ENCODE data around the gene CCDC141. TPM values are rescaled to one million over a fixed set of nuclear protein-coding genes. Genes with fewer than 3 reads are reported as not detected.

Gene CCDC141
- total RNA-seq, 1 donor: not detected

GRCh38 chr2:178933493-178933892 is 116.4 kb downstream of the CCDC141 start:
- no peak for DNase-seq (ENCODE audit: low read depth)
- H3K4me3 ChIP-seq (ENCODE audit: low read depth, low read length): no peak overlapping the region
- TF ChIP-seq CTCF (IDR thresholded peaks at IDR 0.05; ENCODE audit: insufficient read depth, low read depth, low read length): no peak

- no peak for DNase-seq (ENCODE audit: low read depth)
- no peak overlapping the region for H3K4me3 ChIP-seq (ENCODE audit: low read depth, low read length)
- TF ChIP-seq CTCF (IDR thresholded peaks at IDR 0.05; ENCODE audit: insufficient read depth, low read depth, low read length): no peak
Observed at GRCh38 chr2:178928077-178928476, 121.9 kb downstream of the CCDC141 start.

- no peak for TF ChIP-seq CTCF (IDR thresholded peaks at IDR 0.05; ENCODE audit: insufficient read depth, low read depth, low read length)
- no peak overlapping the region for H3K4me3 ChIP-seq (ENCODE audit: low read depth, low read length)
- DNase-seq (ENCODE audit: low read depth): no peak
Observed at GRCh38 chr2:178927173-178927572, 122.8 kb downstream of the CCDC141 start.

- no peak for TF ChIP-seq CTCF (IDR thresholded peaks at IDR 0.05; ENCODE audit: insufficient read depth, low read depth, low read length)
- DNase-seq (ENCODE audit: low read depth): no peak
- no peak overlapping the region for H3K4me3 ChIP-seq (ENCODE audit: low read depth, low read length)
Observed at GRCh38 chr2:178924817-178925216, 125.1 kb downstream of the CCDC141 start.

- no peak for TF ChIP-seq CTCF (IDR thresholded peaks at IDR 0.05; ENCODE audit: insufficient read depth, low read depth, low read length)
- no peak for DNase-seq (ENCODE audit: low read depth)
- H3K4me3 ChIP-seq (ENCODE audit: low read depth, low read length): no peak overlapping the region
Observed at GRCh38 chr2:178923546-178923945, 126.4 kb downstream of the CCDC141 start.

- DNase-seq (ENCODE audit: low read depth): no peak
- H3K4me3 ChIP-seq (ENCODE audit: low read depth, low read length): no peak overlapping the region
Observed at GRCh38 chr2:178920916-178921513, 128.9 kb downstream of the CCDC141 start.

More at GRCh38 chr2:178920916-178921513, 128.9 kb downstream of the CCDC141 start:
- TF ChIP-seq CTCF (IDR thresholded peaks at IDR 0.05; ENCODE audit: insufficient read depth, low read depth, low read length): no peak
